Measurements from ENCODE around the gene NARF. TPM values are rescaled to one million over a fixed set of nuclear protein-coding genes. Genes with fewer than 3 reads are reported as not detected.
"Not testable (repeated sequence)": the region's sequence is repeated elsewhere in the genome, so short reads cannot be mapped to it uniquely, and the experiment has no call there.

The NARF gene
- total RNA-seq, 5 donors from 2014 or later (not counting 1 experiment from before 2014, with no cell fraction given) = 85.7 to 113 (median 101) TPM

DNA sequence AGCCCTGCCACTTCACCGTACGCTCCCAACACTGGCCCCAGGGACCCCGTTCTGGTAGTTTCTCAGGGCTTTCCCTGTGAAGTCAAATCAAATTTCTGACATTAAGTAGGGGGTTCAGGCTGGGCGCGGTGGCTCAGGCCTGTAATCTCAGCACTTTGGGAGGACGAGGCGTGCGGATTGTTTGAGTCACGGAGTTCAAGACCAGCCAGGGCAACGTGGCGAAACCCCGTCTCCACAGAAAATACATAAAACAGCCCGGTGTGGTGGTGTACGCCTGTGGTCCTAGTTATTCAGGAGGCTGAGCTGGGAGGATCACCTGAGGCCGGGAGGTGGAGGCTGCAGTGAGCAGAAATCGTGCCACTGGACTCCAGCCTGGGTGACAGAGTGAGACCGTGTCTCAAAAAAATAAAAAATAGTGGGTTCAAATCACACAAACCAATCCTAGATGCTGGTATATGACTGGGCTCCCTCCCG lies 8.6 kb upstream of the NARF start:
- H3K36me3 Mint-ChIP-seq = no peaks in the 10 kb centered on the region
- Histone ChIP-seq H3K4me1 (ENCODE audit: control insufficient read depth in 1 of 2, extremely low read depth in 1 of 2, insufficient read depth in 2 of 2, low read length in 2 of 2) (peaks cover 10 to 52% of the 10 kb centered on the region in 2 experiments), H3K27me3 (replicated peaks in 1 of 2; ENCODE audit: control insufficient read depth in 2 of 2, extremely low read depth in 1 of 2, insufficient read depth in 2 of 2, low read length in 1 of 2) (no peaks in the 10 kb centered on the region), H3K4me3 (ENCODE audit: control insufficient read depth in 1 of 2, extremely low read depth in 1 of 2, low read length in 1 of 2) (peak overlapping the region; percentile 78 to 94), H3K27ac (ENCODE audit: low read length) (peak overlapping the region; percentile 90), H3K9me3 (no peaks in the 10 kb centered on the region), H3K36me3 (ENCODE audit: control insufficient read depth in 2 of 2, extremely low read depth in 1 of 2, insufficient read depth in 1 of 2, low read length in 1 of 2) (peaks cover 7 to 26% of the 10 kb centered on the region in 2 donors)
- peak overlapping the region; percentile 96 to 98 for H3K27ac Mint-ChIP-seq
- ATAC-seq (replicated peaks in 1 of 4) (peak; percentile 3 to 8 (median 4)), DNase-seq (peak in 16 of 35 experiments; percentile 4 to 36 (median 14))
- peak overlapping the region; percentile 94 to 98 (median 97) for H3K4me3 Mint-ChIP-seq
- no peaks in the 10 kb centered on the region for H3K27me3 Mint-ChIP-seq
- WGBS (ENCODE audit: insufficient coverage) = 3% methylated on average over 13 of the region's 18 CpGs
- H3K9me3 Mint-ChIP-seq = no peaks in the 10 kb centered on the region
- POLR2A ChIA-PET = no interaction called here
- CTCF ChIA-PET = interaction anchor here in 1 of 2 donors (1.6 kb wide), 1 partner anchor 8 kb away, joined by 4 read pairs; no protein-coding TSS in a partner anchor
- H3K4me1 Mint-ChIP-seq = peaks cover 38 to 45% (median 41%) of the 10 kb centered on the region in 3 donors

- peaks cover 38 to 45% (median 41%) of the 10 kb centered on the region in 3 donors for H3K4me1 Mint-ChIP-seq
- DNase-seq = peak; percentile 82 to 97 (median 92)
- Histone ChIP-seq H3K27ac (ENCODE audit: low read length) (peak within 1 kb of the TSS; percentile 90), H3K9me3 (no peaks in the 10 kb centered on the region), H3K36me3 (ENCODE audit: control insufficient read depth in 2 of 2, extremely low read depth in 1 of 2, insufficient read depth in 1 of 2, low read length in 1 of 2) (peaks cover 2 to 20% of the 10 kb centered on the region in 2 donors), H3K4me3 (ENCODE audit: control insufficient read depth in 1 of 2, extremely low read depth in 1 of 2, low read length in 1 of 2) (peak within 1 kb of the TSS; percentile 78 to 94), H3K4me1 (ENCODE audit: control insufficient read depth in 1 of 2, extremely low read depth in 1 of 2, insufficient read depth in 2 of 2, low read length in 2 of 2) (peaks cover 10 to 46% of the 10 kb centered on the region in 2 experiments), H3K27me3 (replicated peaks in 1 of 2; ENCODE audit: control insufficient read depth in 2 of 2, extremely low read depth in 1 of 2, insufficient read depth in 2 of 2, low read length in 1 of 2) (no peaks in the 10 kb centered on the region)
- ChIA-PET CTCF (no interaction called here), POLR2A (no interaction called here)
- peak within 1 kb of the TSS; percentile 94 to 98 (median 97) for H3K4me3 Mint-ChIP-seq
- WGBS (ENCODE audit: insufficient coverage) = under 1% methylated on average over 88 of the region's 91 CpGs
- peak within 1 kb of the TSS; percentile 98 for H3K27ac Mint-ChIP-seq
- H3K9me3 Mint-ChIP-seq = no peaks in the 10 kb centered on the region
- H3K27me3 Mint-ChIP-seq = no peaks in the 10 kb centered on the region
- peak; percentile 77 to 87 (median 79) for ATAC-seq (replicated peaks in 1 of 4)
- H3K36me3 Mint-ChIP-seq = no peaks in the 10 kb centered on the region
Observed at GRCh38 chr17:82450357-82451106, 8.0 kb upstream of the NARF start, which contains the start of gene CYBC1. CYBC1 (minus strand) TSS chr17:82450752; CDS start chr17:82449254, 1,498 bp downstream.

DNA sequence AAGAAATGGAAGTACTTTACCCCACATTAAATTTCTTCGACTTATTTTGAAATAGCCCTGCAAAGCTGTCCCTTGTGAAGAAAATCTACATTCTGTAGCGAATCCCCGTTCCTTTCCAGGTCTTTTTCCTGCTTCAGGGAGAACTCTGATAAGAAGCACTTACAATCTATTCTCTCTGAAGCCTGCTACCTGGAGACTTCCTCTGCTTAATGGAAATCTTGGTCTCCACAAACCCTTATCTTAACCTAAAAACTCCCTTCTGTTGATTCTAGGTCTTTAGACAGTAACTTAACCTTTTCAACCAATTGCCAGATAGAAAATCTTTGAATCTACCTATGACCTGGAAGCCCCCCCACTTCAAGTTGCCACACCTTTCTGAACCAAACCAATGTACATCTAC lies 6.4 kb upstream of the NARF start:
- CTCF ChIA-PET = no interaction called here
- Mint-ChIP-seq H3K27ac (peak overlapping the region; percentile 95 to 98), H3K36me3 (no peaks in the 10 kb centered on the region), H3K9me3 (no peaks in the 10 kb centered on the region), H3K4me3 (peak overlapping the region in 1 of 3 donors; percentile 98), H3K27me3 (no peaks in the 10 kb centered on the region), H3K4me1 (peaks cover 35 to 42% (median 42%) of the 10 kb centered on the region in 3 donors)
- DNase-seq = no peak
- no peak for ATAC-seq (replicated peaks in 1 of 4)
- Histone ChIP-seq H3K4me3 (ENCODE audit: control insufficient read depth in 1 of 2, extremely low read depth in 1 of 2, low read length in 1 of 2) (no peak overlapping the region), H3K27me3 (replicated peaks in 1 of 2; ENCODE audit: control insufficient read depth in 2 of 2, extremely low read depth in 1 of 2, insufficient read depth in 2 of 2, low read length in 1 of 2) (no peaks in the 10 kb centered on the region), H3K9me3 (no peaks in the 10 kb centered on the region), H3K4me1 (ENCODE audit: control insufficient read depth in 1 of 2, extremely low read depth in 1 of 2, insufficient read depth in 2 of 2, low read length in 2 of 2) (peaks cover 15 to 35% of the 10 kb centered on the region in 2 experiments), H3K36me3 (ENCODE audit: control insufficient read depth in 2 of 2, extremely low read depth in 1 of 2, insufficient read depth in 1 of 2, low read length in 1 of 2) (peaks cover 2 to 7% of the 10 kb centered on the region in 2 donors), H3K27ac (ENCODE audit: low read length) (no peak overlapping the region)
- POLR2A ChIA-PET = no interaction called here
- 100% methylated on average over 2 of the region's 3 CpGs for WGBS (ENCODE audit: insufficient coverage)

GRCh38 chr17:82453151-82453550 lies 5.4 kb upstream of the NARF start:
- ATAC-seq (replicated peaks in 1 of 4); H3K27ac Mint-ChIP-seq: not testable (repeated sequence)
- 100% methylated on average over 1 of the region's 7 CpGs for WGBS (ENCODE audit: insufficient coverage)

GRCh38 chr17:82453706-82454105 lies 4.8 kb upstream of the NARF start:
- H3K4me3 ChIP-seq (ENCODE audit: control insufficient read depth in 1 of 2, extremely low read depth in 1 of 2, low read length in 1 of 2); DNase-seq; H3K27me3 Mint-ChIP-seq; H3K27ac Mint-ChIP-seq; CTCF ChIA-PET; H3K27me3 ChIP-seq (replicated peaks in 1 of 2; ENCODE audit: control insufficient read depth in 2 of 2, extremely low read depth in 1 of 2, insufficient read depth in 2 of 2, low read length in 1 of 2); H3K27ac ChIP-seq (ENCODE audit: low read length); H3K9me3 ChIP-seq; POLR2A ChIA-PET; H3K36me3 Mint-ChIP-seq; H3K4me3 Mint-ChIP-seq; H3K36me3 ChIP-seq (ENCODE audit: control insufficient read depth in 2 of 2, extremely low read depth in 1 of 2, insufficient read depth in 1 of 2, low read length in 1 of 2); ATAC-seq (replicated peaks in 1 of 4); H3K9me3 Mint-ChIP-seq: not testable (repeated sequence)
- 97% methylated on average over 11 of the region's 21 CpGs for WGBS (ENCODE audit: insufficient coverage)
- peaks cover 22 to 30% of the 10 kb centered on the region in 2 experiments for H3K4me1 ChIP-seq (ENCODE audit: control insufficient read depth in 1 of 2, extremely low read depth in 1 of 2, insufficient read depth in 2 of 2, low read length in 2 of 2)
- peaks cover 38 to 45% (median 45%) of the 10 kb centered on the region in 3 donors for H3K4me1 Mint-ChIP-seq

More at GRCh38 chr17:82453151-82453550, 5.4 kb upstream of the NARF start:
- H3K4me1 Mint-ChIP-seq = peaks cover 38 to 45% (median 45%) of the 10 kb centered on the region in 3 donors
- CTCF ChIA-PET; H3K27me3 ChIP-seq (replicated peaks in 1 of 2; ENCODE audit: control insufficient read depth in 2 of 2, extremely low read depth in 1 of 2, insufficient read depth in 2 of 2, low read length in 1 of 2); DNase-seq; H3K9me3 Mint-ChIP-seq; H3K4me3 Mint-ChIP-seq; H3K4me3 ChIP-seq (ENCODE audit: control insufficient read depth in 1 of 2, extremely low read depth in 1 of 2, low read length in 1 of 2); POLR2A ChIA-PET; H3K27me3 Mint-ChIP-seq; H3K36me3 ChIP-seq (ENCODE audit: control insufficient read depth in 2 of 2, extremely low read depth in 1 of 2, insufficient read depth in 1 of 2, low read length in 1 of 2); H3K9me3 ChIP-seq; H3K36me3 Mint-ChIP-seq; H3K27ac ChIP-seq (ENCODE audit: low read length): not testable (repeated sequence)
- H3K4me1 ChIP-seq (ENCODE audit: control insufficient read depth in 1 of 2, extremely low read depth in 1 of 2, insufficient read depth in 2 of 2, low read length in 2 of 2) = peaks cover 22 to 32% of the 10 kb centered on the region in 2 experiments

GRCh38 chr17:82457073-82457928 lies 1.2 kb upstream of the NARF start:
- Histone ChIP-seq H3K27me3 (replicated peaks in 1 of 2; ENCODE audit: control insufficient read depth in 2 of 2, extremely low read depth in 1 of 2, insufficient read depth in 2 of 2, low read length in 1 of 2) (no peaks in the 10 kb centered on the region), H3K4me1 (ENCODE audit: control insufficient read depth in 1 of 2, extremely low read depth in 1 of 2, insufficient read depth in 2 of 2, low read length in 2 of 2) (peaks cover 16 to 27% of the 10 kb centered on the region in 2 experiments), H3K9me3 (no peaks in the 10 kb centered on the region), H3K36me3 (ENCODE audit: control insufficient read depth in 2 of 2, extremely low read depth in 1 of 2, insufficient read depth in 1 of 2, low read length in 1 of 2) (peaks cover 0 to 18% of the 10 kb centered on the region in 2 donors), H3K27ac (ENCODE audit: low read length) (peak overlapping the region; percentile 89), H3K4me3 (ENCODE audit: control insufficient read depth in 1 of 2, extremely low read depth in 1 of 2, low read length in 1 of 2) (peak overlapping the region; percentile 80 to 86)
- Mint-ChIP-seq H3K4me3 (peak overlapping the region; percentile 73 to 93 (median 89)), H3K4me1 (peaks cover 25 to 32% (median 29%) of the 10 kb centered on the region in 3 donors), H3K27ac (peak overlapping the region; percentile 94 to 97), H3K9me3 (no peaks in the 10 kb centered on the region), H3K27me3 (no peaks in the 10 kb centered on the region), H3K36me3 (peaks cover 9% of the 10 kb centered on the region)
- DNase-seq (peak in 1 of 35 experiments; percentile 32), ATAC-seq (replicated peaks in 1 of 4) (no peak)
- ChIA-PET POLR2A (interaction anchor here in 1 of 2 donors (0.6 to 1.1 kb wide), 2 partner anchors 38 to 160 kb away, joined by 3 read pairs; no protein-coding TSS in a partner anchor), CTCF (interaction anchor here in 1 of 2 donors (1.1 kb wide), 1 partner anchor 8 kb away, joined by 4 read pairs; no protein-coding TSS in a partner anchor)
- 42% methylated on average over 2 of the region's 10 CpGs for WGBS (ENCODE audit: insufficient coverage)
